Limb (tissue), 2 donors: ENCODE data around the gene DMD.

Experiments
- DNase-seq, 2 donors: peaks; one replicate each; pipeline ENCODE4 v3.0.0-alpha.2; 2016; ENCODE audit errors: extremely low spot score in 2 of 2

The DMD gene

DNA sequence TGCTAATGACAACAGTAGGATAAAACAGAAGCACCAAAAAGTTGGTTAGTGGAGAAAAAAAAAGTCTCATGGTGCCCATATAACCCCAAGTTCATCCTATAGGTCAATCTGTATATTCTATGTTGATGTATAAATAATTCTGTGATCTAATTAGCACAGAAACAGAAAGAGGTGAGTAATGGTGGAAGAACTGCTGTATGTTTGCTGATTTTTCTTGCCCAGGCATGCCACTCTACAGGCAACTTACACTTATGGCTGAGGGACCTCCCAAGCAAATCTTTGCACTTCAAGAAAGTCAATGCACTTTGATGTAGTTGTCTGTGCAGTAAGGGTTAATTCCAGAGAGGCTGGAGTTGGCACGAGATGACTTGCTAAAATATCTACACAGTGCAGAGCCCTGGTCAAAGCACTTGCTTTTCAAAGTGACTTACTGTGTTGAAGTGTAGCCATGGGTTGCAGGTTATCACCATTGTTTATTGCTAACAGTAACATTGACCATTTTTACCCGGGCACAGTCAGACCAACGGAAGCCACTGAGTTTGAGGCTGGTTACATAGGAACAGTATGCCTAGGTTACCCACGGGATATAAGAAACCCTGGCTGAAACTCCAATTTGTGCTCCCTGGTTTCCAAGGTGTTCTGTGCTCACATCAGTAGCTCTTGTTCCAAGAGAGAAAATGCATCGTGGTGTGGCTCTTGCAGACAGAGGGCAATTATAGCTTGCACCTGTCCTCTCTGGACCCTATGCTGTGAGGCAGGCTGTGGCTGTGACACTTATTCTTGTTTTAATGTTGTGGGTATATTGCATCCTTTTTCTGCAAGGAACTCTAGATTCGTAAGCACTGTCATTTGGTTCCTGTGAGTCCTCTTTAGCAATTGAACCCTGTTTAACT lies 1998.2 kb downstream of the DMD start:
- no peak for DNase-seq

DNA sequence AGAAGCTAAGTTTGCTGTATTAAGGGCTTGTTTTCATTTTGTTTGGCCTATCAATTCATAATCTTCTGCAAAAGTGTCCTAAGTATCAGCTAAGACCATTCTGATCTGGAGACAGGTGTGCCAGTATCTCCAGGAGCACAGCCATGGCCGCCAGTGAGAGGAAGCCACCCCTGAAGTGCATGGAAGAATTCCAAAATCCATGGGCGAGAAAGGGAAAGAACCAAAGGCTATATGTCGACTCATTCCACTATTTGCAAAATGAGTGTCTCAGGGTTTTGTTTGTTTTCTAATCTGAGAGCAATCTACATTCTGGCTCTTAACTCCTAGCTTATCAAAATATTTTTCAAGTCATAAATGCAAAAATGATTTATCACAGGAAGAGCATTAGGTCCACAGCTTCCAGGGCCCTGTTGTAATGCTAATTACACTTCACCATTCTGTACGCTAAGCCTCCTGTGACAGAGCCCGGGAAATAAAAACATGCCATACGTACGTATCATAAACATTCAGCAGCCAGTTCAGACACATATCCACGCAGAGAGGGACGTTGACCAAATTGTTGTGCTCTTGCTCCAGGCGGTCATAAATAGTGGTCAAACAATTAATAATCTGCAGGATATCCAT lies 2002.2 kb downstream of the DMD start:
- DNase-seq = no peak

- DNase-seq = no peak
Measured at GRCh38 chrX:31201503-31201902, 2009.8 kb downstream of the DMD start.

DNA sequence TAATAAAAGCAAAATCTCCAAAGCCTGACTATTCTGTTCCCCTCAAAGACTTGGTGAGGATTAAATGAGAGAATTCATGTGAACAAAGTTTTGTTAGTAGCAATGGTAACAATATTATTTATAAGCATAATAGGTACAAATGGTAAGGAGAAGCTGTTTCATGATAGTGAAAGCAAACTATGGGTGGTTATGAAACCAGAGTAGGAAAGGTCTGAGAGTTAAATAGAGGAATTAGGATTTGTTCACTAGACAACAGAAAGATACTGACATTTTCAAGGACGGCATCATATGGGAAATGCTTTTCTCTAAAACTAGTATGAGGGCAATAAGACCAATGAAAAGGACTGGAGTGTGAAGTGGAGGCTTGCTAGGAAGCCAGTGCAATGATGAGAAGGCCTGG lies 2010.9 kb downstream of the DMD start:
- DNase-seq = no peak

GRCh38 chrX:31199840-31200114 lies 2011.6 kb downstream of the DMD start:
- no peak for DNase-seq

- no peak for DNase-seq
Measured at GRCh38 chrX:31199056-31199839, 2012.1 kb downstream of the DMD start.

GRCh38 chrX:31190221-31190975 lies 2021.0 kb downstream of the DMD start:
- DNase-seq = no peak

- no peak for DNase-seq
Measured at GRCh38 chrX:31186693-31187338, 2024.5 kb downstream of the DMD start.

DNA sequence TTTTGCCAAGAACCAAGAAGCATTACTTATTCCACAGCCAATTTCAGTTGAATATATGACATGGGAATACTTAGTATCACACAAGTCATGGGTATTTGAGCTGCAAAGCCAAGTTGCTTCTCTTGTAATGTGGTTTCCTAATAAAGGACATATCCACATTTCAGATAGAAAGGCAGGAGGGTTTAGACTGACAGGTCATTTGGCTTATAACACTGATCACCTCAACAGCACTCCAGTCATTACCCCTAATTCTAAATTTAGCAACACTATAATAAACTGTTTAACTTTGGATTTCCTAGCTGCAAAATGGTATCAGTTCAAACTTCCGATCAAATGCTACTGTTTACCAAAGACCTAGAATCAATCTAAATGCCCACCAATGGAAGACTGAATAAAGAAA lies 2025.5 kb downstream of the DMD start:
- DNase-seq = no peak

DNA sequence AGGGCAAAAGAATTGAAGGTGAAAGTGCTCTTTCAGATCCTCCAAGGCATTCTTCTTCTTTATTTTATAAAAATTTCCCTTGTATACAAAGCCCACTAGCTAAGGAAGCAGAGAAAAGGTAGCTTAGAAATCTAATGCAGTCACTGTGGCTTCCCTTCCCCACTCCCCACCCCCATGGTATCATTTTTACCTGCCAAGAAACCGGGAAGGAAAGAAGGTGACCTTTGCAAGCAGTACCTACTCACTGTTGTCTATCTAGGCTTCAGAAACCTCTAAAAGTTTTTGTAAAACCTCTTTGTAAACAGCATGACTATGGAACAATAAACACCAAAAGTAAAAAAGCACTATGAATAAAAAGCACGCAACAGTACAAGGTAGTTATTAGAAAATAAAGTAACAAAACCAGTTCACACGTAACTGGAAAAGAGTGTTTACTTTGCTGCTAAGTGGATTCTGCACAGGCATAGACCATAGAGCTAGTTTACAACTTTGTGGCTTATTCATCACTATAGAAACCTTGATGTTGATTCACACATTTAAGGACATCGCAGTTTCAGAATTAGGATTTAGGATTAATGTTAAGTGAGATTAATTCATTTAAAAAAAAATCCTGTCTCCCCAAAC lies 2029.9 kb downstream of the DMD start:
- no peak for DNase-seq

- DNase-seq = no peak
Measured at GRCh38 chrX:31179203-31179602, 2032.1 kb downstream of the DMD start.

DNA sequence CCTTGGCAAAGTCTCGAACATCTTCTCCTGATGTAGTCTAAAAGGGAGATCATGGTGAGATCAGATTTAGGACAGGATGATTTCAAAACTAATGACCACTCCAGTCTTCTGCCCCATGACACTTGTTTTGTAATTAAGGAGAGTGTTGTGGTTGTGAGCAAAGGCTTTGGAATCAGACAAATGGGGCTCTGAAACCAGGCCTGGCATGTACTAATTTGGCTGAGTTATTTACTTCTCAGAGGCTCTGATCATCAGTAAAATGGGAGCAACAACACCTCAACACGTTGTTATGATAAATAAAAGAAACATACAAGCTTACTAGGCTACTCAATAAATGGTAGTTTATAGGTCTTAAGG lies 2032.6 kb downstream of the DMD start:
- no peak for DNase-seq

DNA sequence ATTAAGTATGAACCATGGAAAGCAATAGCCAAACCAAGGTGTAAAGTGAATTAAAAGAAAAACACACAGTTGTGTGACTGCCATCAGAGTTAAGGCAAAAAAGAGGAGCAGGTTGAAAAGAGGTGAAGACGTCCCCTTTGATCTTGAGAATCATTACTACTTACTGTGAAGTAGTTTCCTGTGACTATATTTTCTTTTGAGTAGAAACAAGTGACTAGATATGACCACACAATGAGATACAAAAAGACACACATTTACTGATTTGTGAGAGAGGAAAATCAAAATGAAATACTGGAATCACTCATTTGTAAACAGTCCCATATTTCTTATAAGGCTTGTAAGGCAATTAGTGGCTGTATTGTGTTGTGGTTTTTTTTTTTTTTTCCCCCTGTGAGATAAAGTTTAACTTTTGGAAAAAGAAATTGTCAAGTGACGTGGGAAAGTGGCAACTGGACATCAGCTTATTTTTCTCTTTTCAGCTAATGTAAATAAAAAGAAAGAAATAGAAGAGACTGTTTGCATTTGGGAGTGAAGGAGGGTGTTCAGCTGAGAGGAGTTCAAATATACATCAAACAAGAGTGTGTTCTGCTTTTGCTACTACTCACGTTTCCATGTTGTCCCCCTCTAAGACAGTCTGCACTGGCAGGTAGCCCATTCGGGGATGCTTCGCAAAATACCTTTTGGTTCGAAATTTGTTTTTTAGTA lies 2033.1 kb downstream of the DMD start:
- DNase-seq = no peak

DNA sequence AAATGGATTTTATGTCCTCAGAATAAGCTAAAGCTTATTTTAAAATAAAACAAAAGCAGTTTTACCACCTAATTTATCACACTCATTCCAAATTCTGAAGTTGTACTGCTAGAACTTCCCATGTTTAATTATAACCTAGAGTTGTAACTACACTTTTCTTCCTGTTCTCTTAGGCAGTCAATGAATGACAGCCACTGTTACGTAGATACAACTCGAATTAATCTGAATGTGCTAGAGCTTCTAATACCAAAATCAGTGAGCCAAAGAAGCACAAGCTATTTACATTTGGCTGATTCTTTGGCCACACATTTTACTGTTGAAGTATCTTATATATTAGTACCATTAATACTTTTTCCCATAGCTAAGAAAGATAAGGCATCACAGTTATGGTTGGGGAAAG lies 2040.6 kb downstream of the DMD start:
- no peak for DNase-seq

- no peak for DNase-seq
Measured at GRCh38 chrX:31168551-31168950, 2042.8 kb downstream of the DMD start.

- DNase-seq = no peak
Measured at GRCh38 chrX:31166832-31167231, 2044.5 kb downstream of the DMD start.

DNA sequence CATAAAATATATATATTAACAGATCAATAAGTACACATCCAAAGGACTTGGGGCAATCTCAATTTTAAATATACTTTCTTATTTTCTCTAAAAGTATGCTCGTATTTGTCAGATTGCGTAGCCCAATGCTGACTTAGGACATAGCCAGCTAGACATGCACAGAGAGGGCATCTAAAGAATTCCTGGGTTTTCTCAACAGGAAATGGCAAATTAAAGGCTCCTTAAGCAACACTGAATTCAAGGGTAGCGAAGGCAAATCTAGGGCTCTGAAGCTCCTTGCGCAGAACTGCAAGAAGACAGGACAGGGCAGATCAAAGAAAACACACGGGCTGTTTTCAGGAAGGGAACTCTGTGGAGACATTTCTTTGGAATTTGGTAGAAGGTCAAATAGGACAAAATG lies 2044.9 kb downstream of the DMD start:
- DNase-seq = no peak

GRCh38 chrX:31165241-31166035 lies 2045.9 kb downstream of the DMD start:
- no peak for DNase-seq

DNA sequence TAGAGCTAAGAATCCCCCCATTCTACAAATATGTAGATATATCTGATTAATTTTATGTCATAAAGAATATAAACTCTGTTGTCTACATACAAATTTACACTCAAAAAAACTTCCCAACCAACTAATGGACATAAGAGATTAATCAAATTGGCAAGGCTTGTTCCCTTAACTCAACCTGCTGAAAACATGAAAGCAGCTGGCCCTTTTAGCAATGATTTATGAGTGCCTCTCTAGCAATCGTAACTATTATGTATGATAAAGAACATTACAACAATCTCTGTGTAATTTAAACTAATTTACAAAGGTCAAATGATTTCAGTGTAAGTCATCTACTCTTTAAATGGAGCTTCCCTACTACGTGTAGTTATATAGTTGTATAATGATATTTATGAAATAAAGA lies 2056.4 kb downstream of the DMD start:
- no peak for DNase-seq
